Activated T-helper 2 cell treated with anti-CD3 and anti-CD28 coated beads, Interferon-gamma antibody, Interleukin-2, Interleukin-4, amounts not matched to agents 10 μg/mL and 5 μg/mL and 100 μg/mL, durations not matched to agents 14 hours and 24 hours and 36 hours (primary cell): ENCODE results near the gene MCC. TPM values are rescaled to one million over a fixed set of nuclear protein-coding genes. Genes with fewer than 3 reads are reported as not detected.

ENCODE experiments used
- DNase-seq: peaks from one replicate; pipeline ENCODE4 v3.0.0; 2021; ENCODE audit warnings: low spot score
- H3K27ac Mint-ChIP-seq: one replicate; pipeline ENCODE4 v1.8.0; 2021; ENCODE audit warnings: mixed read lengths
- H3K27me3 Mint-ChIP-seq: one replicate; pipeline ENCODE4 v1.8.0; 2021; ENCODE audit warnings: low read depth, mixed read lengths
- H3K36me3 Mint-ChIP-seq: one replicate; pipeline ENCODE4 v1.8.0; 2021; ENCODE audit warnings: low read depth, mixed read lengths
- H3K4me1 Mint-ChIP-seq: one replicate; pipeline ENCODE4 v1.8.0; 2021; ENCODE audit warnings: low read depth, mixed read lengths
- H3K4me3 Mint-ChIP-seq: one replicate; pipeline ENCODE4 v1.8.0; 2021; ENCODE audit warnings: low read depth, mild to moderate bottlenecking, moderate library complexity, mixed read lengths
- H3K9me3 Mint-ChIP-seq: one replicate; pipeline ENCODE4 v1.8.0; 2021; ENCODE audit warnings: mixed read lengths
- intact Hi-C: fragments of 100-400 bp; cut with micrococcal nuclease; formaldehyde crosslinking; loops from one replicate; pipeline ENCODE4 v1.15.1; 2023
- total RNA-seq: library from RNA; stranded (reverse); gene quantifications from 2 replicates; pipeline ENCODE4 v1.2.3, GENCODE V29; 2022

Gene MCC
- total RNA-seq, 1 donor from 2014 or later: 2.1 TPM

DNA sequence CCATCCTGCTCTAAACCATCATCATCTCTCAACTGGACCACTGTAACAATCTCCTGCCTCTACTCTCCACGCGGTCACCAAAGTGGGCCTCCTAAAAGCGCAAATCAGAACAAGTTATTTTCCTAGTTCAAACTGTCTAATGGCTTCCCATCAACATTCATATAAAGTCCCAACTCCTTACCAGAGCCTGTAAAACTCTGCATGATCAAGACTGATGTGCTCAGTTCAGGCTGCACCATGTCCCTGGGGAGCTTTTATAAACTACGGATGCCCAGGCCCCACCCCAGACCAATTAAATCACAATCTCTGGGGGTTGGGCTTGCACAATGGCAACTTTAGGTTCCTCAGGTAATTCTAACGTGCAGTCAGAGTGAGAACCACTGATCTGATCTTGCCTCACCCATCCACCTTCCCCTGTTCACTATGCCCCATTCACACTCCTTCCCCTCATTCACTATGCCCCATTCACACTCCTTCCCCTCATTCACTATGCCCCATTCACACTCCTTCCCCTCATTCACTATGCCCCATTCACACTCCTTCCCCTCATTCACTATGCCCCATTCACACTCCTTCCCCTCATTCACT is 382.5 kb downstream of the MCC start:
- no peaks in the 10 kb centered on the region for H3K9me3 Mint-ChIP-seq
- H3K27ac Mint-ChIP-seq: no peak overlapping the region
- no peaks in the 10 kb centered on the region for H3K36me3 Mint-ChIP-seq
- H3K4me1 Mint-ChIP-seq: no peaks in the 10 kb centered on the region
- intact Hi-C loops: no loop called here
- no peak for DNase-seq
- H3K4me3 Mint-ChIP-seq: no peak overlapping the region
- H3K27me3 Mint-ChIP-seq: peaks cover 2% of the 10 kb centered on the region

- peaks cover 2% of the 10 kb centered on the region for H3K27me3 Mint-ChIP-seq
- H3K4me3 Mint-ChIP-seq: no peak overlapping the region
- no peaks in the 10 kb centered on the region for H3K9me3 Mint-ChIP-seq
- no peak for DNase-seq
- no peak overlapping the region for H3K27ac Mint-ChIP-seq
- intact Hi-C loops: no loop called here
- no peaks in the 10 kb centered on the region for H3K4me1 Mint-ChIP-seq
- H3K36me3 Mint-ChIP-seq: no peaks in the 10 kb centered on the region
Observed at GRCh38 chr5:113103330-113103729, 384.9 kb downstream of the MCC start.

DNA sequence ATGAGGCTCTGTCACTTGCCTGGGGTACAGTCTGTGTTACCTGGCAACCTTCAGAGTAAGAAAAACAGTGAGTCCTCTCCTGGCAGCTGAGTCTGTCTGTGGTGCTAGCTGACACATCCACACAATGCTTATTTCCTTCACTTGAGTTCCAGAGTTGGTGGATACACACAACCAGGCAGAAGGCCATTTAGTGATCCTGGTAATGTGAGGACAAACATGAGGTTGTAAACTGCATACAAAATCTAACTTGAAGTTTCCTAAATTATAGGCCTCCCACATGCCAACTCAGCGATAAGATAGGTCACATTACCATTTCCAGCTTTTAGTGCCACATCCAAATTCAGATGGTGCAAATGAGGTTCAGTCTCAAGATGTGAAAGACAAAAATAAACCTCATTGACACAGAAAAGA is 386.1 kb downstream of the MCC start:
- H3K4me3 Mint-ChIP-seq: no peak overlapping the region
- no peaks in the 10 kb centered on the region for H3K9me3 Mint-ChIP-seq
- H3K27me3 Mint-ChIP-seq: peaks cover 2% of the 10 kb centered on the region
- H3K27ac Mint-ChIP-seq: no peak overlapping the region
- DNase-seq: no peak
- no peaks in the 10 kb centered on the region for H3K36me3 Mint-ChIP-seq
- intact Hi-C loops: no loop called here
- H3K4me1 Mint-ChIP-seq: no peaks in the 10 kb centered on the region

GRCh38 chr5:113100981-113101380 is 387.3 kb downstream of the MCC start:
- intact Hi-C loops: no loop called here
- H3K4me1 Mint-ChIP-seq: no peaks in the 10 kb centered on the region
- no peaks in the 10 kb centered on the region for H3K27me3 Mint-ChIP-seq
- DNase-seq: no peak
- no peak overlapping the region for H3K27ac Mint-ChIP-seq
- H3K36me3 Mint-ChIP-seq: no peaks in the 10 kb centered on the region
- no peaks in the 10 kb centered on the region for H3K9me3 Mint-ChIP-seq
- H3K4me3 Mint-ChIP-seq: no peak overlapping the region

DNA sequence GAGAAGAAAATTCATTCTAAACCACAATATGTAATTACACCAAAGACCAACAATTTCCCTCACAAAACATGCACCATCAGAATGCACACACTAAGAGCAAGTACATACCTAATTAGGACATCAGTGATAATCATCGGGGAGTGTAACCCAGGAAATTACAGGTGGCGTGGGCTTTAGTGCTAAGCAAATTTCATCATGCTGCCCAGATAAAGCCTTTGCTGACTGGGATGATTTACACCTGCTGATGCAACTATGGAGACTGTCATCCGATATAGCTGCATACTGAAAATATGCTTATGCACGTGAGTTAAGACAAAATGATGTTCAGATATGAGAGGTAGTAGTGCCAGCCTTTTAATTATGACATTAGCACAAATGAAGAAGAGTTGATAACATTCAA is 388.4 kb downstream of the MCC start:
- no peak for DNase-seq
- intact Hi-C loops: no loop called here
- H3K27ac Mint-ChIP-seq: no peak overlapping the region
- no peak overlapping the region for H3K4me3 Mint-ChIP-seq
- no peaks in the 10 kb centered on the region for H3K4me1 Mint-ChIP-seq
- H3K36me3 Mint-ChIP-seq: no peaks in the 10 kb centered on the region
- H3K27me3 Mint-ChIP-seq: no peaks in the 10 kb centered on the region
- H3K9me3 Mint-ChIP-seq: no peaks in the 10 kb centered on the region

GRCh38 chr5:113098378-113098777 is 389.9 kb downstream of the MCC start:
- intact Hi-C loops: no loop called here
- no peak overlapping the region for H3K4me3 Mint-ChIP-seq
- no peak overlapping the region for H3K27ac Mint-ChIP-seq
- no peaks in the 10 kb centered on the region for H3K36me3 Mint-ChIP-seq
- H3K9me3 Mint-ChIP-seq: no peaks in the 10 kb centered on the region
- no peak for DNase-seq
- H3K27me3 Mint-ChIP-seq: no peaks in the 10 kb centered on the region
- no peaks in the 10 kb centered on the region for H3K4me1 Mint-ChIP-seq

DNA sequence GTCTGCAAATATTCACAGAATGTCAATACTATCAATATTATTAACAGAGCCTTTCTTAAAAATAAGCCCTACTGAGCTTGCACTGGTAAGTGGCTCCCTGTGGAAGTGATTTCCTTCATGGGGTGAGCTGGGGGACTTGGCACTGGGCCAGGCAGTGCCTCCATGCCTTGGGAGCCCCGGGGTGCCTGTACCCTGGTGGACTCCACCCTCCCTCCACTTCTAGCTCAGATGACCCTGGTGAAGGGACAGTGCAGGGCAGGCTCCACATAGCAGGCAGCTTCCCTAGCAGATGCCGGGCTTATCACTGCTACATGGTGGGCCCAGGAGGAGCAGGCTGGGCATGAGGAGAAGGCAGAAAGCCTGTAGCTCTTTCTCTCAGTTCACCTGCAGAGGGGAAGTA is 392.4 kb downstream of the MCC start:
- Mint-ChIP-seq H3K9me3 (no peaks in the 10 kb centered on the region), H3K36me3 (no peaks in the 10 kb centered on the region), H3K27ac (no peak overlapping the region), H3K27me3 (peaks cover 11% of the 10 kb centered on the region), H3K4me1 (peaks cover 4% of the 10 kb centered on the region), H3K4me3 (no peak overlapping the region)
- intact Hi-C loops: no loop called here
- no peak for DNase-seq

DNA sequence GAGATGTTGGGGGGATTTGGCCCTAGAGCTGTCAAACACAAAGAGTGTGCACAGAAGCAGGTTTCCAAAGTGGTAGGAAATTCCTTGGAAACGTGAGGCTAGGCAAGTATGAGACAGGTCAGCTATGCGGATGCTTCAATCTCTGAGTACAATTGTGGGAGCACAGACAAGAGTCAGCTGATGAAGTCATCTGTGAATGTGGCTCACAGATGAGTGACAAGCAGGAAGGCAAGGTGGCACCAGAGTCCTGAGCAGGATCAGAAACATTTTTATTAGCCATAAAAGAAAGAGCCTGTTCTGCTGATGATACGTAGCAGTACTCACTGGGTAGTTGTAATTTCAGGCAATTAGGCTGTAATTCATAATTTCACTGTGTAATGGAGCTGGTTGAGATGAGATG is 394.7 kb downstream of the MCC start:
- no peak overlapping the region for H3K4me3 Mint-ChIP-seq
- intact Hi-C loops: no loop called here
- DNase-seq: no peak
- H3K9me3 Mint-ChIP-seq: no peaks in the 10 kb centered on the region
- peaks cover 23% of the 10 kb centered on the region for H3K27me3 Mint-ChIP-seq
- H3K4me1 Mint-ChIP-seq: peaks cover 15% of the 10 kb centered on the region
- no peak overlapping the region for H3K27ac Mint-ChIP-seq
- no peaks in the 10 kb centered on the region for H3K36me3 Mint-ChIP-seq

DNA sequence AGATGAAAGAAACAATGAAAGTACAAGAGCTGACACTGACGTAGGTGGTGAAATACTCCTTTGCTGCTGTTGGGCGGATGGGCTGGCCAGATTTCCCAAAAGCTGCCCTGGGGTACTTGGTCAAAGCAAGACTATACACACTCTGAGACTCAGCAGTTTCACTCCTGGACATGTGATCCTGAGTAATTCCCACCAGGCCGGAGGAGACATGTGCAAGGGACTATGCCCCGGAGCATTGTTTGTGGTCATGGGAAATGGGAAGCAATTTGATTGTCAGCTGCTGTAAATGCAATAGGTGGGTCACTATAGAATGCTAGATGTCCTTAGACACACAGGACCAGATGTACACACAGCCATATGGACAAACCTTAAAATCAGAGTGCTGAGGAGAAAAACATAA is 395.6 kb downstream of the MCC start:
- H3K27ac Mint-ChIP-seq: no peak overlapping the region
- peaks cover 26% of the 10 kb centered on the region for H3K27me3 Mint-ChIP-seq
- H3K4me1 Mint-ChIP-seq: peaks cover 15% of the 10 kb centered on the region
- H3K36me3 Mint-ChIP-seq: no peaks in the 10 kb centered on the region
- H3K9me3 Mint-ChIP-seq: no peaks in the 10 kb centered on the region
- DNase-seq: no peak
- H3K4me3 Mint-ChIP-seq: no peak overlapping the region
- intact Hi-C loops: no loop called here

DNA sequence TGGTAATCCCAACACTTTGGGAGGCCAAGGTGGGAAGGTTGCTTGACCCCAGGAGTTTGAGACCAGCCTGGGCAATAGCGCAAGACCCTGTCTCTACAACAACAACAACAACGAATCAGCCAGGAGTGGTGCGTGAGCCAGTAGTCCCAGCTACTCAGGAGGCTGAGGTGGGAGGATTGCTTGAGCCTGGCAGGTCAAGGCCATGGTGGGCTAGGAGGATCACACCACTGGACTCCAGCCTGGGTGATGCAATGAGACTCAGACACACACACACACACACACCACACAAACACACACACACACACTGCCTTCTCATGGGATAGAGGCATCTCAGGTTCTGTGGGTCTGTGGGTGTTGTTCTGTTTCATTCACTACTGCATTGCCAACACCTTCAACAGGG is 396.6 kb downstream of the MCC start:
- peaks cover 15% of the 10 kb centered on the region for H3K4me1 Mint-ChIP-seq
- no peak overlapping the region for H3K27ac Mint-ChIP-seq
- intact Hi-C loops: no loop called here
- no peak overlapping the region for H3K4me3 Mint-ChIP-seq
- no peak for DNase-seq
- no peaks in the 10 kb centered on the region for H3K36me3 Mint-ChIP-seq
- peaks cover 26% of the 10 kb centered on the region for H3K27me3 Mint-ChIP-seq
- no peaks in the 10 kb centered on the region for H3K9me3 Mint-ChIP-seq

DNA sequence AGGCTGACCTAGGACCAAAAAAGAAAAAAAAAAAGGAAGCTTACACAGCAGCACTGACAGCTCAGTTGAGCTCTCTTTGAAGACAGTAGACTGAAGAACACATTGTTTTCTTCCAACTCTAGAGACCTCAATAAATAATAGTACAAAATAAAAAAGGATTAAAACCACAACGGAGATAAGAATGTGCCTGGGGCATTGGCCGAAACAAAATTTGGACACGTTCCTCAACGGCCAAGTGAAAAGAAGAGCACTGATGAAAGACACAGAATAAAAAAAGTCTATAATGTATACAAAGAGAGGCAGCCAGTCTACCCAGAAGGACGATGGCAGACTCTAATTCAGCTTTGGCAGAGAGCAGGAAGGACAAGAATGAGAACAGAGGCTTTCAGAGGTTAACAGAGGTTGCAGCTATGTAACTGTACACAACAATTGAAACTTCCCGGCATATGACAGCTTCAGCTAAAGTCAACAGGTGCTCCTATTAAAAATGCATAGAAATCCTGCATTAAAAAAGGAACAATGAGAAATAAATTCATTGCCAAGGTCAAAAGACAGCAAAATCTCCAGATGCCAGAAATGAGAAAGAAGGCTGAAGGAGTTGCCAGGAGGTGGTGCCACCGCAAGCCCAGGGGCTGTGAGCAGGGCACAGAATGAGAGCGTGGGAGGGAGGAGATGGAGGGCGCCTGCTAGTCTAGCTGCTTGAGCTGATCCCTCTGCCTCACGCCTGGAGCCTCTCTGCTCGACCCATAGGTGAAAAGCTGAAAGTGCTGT is 397.7 kb downstream of the MCC start:
- no peaks in the 10 kb centered on the region for H3K9me3 Mint-ChIP-seq
- H3K36me3 Mint-ChIP-seq: no peaks in the 10 kb centered on the region
- H3K4me3 Mint-ChIP-seq: no peak overlapping the region
- intact Hi-C loops: no loop called here
- H3K27me3 Mint-ChIP-seq: peaks cover 26% of the 10 kb centered on the region
- peaks cover 15% of the 10 kb centered on the region for H3K4me1 Mint-ChIP-seq
- no peak for DNase-seq
- H3K27ac Mint-ChIP-seq: no peak overlapping the region

GRCh38 chr5:113089653-113090335 is 398.5 kb downstream of the MCC start:
- Mint-ChIP-seq H3K4me1 (peaks cover 15% of the 10 kb centered on the region), H3K4me3 (no peak overlapping the region), H3K9me3 (no peaks in the 10 kb centered on the region), H3K36me3 (no peaks in the 10 kb centered on the region), H3K27me3 (peaks cover 26% of the 10 kb centered on the region), H3K27ac (no peak overlapping the region)
- no peak for DNase-seq
- intact Hi-C loops: no loop called here

- H3K9me3 Mint-ChIP-seq: no peaks in the 10 kb centered on the region
Observed at GRCh38 chr5:113087976-113088514, 400.2 kb downstream of the MCC start.

More at GRCh38 chr5:113087976-113088514, 400.2 kb downstream of the MCC start:
- H3K4me1 Mint-ChIP-seq: peaks cover 15% of the 10 kb centered on the region
- H3K36me3 Mint-ChIP-seq: no peaks in the 10 kb centered on the region
- peaks cover 31% of the 10 kb centered on the region for H3K27me3 Mint-ChIP-seq
- no peak for DNase-seq
- no peak overlapping the region for H3K27ac Mint-ChIP-seq
- no peak overlapping the region for H3K4me3 Mint-ChIP-seq
- intact Hi-C loops: no loop called here
